ENCODE measurements around the gene KL. TPM values are rescaled to one million over a fixed set of nuclear protein-coding genes. Genes with fewer than 3 reads are reported as not detected.

KL gene
- 1 to 10 TPM; 2.9 to 8.5 TPM for total RNA-seq
- polyA plus RNA-seq (ENCODE audit: insufficient read length in 2 of 2), result 1 to 10 TPM; 1.7 to 2.1 TPM
- long read RNA-seq, donor 1, result 0 reads
- long read RNA-seq, donor 2, result 0 reads
- long read RNA-seq, donor 3, result 0 reads
- long read RNA-seq, donor 4, partial matches to known transcripts, result 0 of 1 reads
- long read RNA-seq, donor 4, other reads (novel, unspliced or antisense), result 0 of 1 reads

DNA sequence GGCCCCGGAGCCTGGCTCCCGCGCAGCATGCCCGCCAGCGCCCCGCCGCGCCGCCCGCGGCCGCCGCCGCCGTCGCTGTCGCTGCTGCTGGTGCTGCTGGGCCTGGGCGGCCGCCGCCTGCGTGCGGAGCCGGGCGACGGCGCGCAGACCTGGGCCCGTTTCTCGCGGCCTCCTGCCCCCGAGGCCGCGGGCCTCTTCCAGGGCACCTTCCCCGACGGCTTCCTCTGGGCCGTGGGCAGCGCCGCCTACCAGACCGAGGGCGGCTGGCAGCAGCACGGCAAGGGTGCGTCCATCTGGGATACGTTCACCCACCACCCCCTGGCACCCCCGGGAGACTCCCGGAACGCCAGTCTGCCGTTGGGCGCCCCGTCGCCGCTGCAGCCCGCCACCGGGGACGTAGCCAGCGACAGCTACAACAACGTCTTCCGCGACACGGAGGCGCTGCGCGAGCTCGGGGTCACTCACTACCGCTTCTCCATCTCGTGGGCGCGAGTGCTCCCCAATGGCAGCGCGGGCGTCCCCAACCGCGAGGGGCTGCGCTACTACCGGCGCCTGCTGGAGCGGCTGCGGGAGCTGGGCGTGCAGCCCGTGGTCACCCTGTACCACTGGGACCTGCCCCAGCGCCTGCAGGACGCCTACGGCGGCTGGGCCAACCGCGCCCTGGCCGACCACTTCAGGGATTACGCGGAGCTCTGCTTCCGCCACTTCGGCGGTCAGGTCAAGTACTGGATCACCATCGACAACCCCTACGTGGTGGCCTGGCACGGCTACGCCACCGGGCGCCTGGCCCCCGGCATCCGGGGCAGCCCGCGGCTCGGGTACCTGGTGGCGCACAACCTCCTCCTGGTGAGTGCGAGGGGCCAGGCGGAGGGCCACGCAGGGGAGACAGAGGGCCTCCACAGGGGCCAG is at the start of gene KL:
TSS of gene KL (plus strand) at position 10 of the 909 bp plus-strand sequence. CDS start at position 28, 18 bp downstream.
- WGBS (ENCODE audit: insufficient coverage), result 2% methylated on average over 106 of the region's 106 CpGs
- peak in 2 of 6 donors; percentile 40 to 57 for DNase-seq (ENCODE audit: low read depth in 4 of 6, low spot score in 6 of 6)
- peak within 1 kb of the TSS; percentile 73 for H3K27ac ChIP-seq (ENCODE audit: low read depth, low read length)

DNA sequence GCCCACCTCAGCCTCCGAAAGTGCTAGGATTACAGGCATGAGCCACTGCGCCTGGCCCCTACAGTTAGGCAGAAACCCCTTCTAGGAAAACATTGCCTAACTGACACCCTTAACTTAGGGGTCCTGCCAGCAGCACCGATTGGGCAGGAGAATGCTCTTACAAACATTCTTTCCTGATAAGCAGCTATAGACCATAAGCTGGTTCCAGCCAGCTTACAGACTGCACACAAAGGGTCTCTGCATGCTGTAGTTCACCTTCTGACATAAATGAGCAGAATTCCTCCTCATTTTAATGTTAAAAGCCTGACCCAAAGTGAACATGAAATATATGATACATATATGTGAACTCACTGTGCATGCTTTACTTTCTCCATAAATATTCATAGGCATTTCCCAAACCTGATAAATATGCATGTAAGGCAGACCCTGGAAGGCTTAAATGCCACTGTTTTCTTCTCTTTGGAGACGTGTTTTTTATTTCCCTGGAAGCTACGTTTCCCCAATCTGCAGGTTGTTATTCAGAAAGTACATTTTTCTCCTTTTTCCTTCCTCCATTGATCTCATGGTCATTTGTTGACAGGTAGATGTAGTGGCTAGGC is 48.5 kb upstream of the KL start:
- Histone ChIP-seq H3K4me3 (ENCODE audit: low read depth, low read length) (no peak overlapping the region), H3K9me3 (ENCODE audit: control insufficient read depth, insufficient read depth, low read length) (no peaks in the 10 kb centered on the region), H3K36me3 (ENCODE audit: control insufficient read depth, insufficient read depth, low read length) (no peaks in the 10 kb centered on the region), H3K4me1 (ENCODE audit: control insufficient read depth, insufficient read depth, low read length) (no peaks in the 10 kb centered on the region), H3K27me3 (ENCODE audit: control insufficient read depth, insufficient read depth, low read length) (no peaks in the 10 kb centered on the region), H3K27ac (ENCODE audit: low read depth, low read length) (no peak overlapping the region)
- 85% methylated on average over 3 of the region's 5 CpGs for WGBS (ENCODE audit: insufficient coverage)
- DNase-seq (ENCODE audit: low read depth in 4 of 6, low spot score in 6 of 6), result peak in 1 of 6 donors; percentile 23

More for the DNA sequence above, at the start of gene KL:
- peaks cover 32% of the 10 kb centered on the region for H3K27me3 ChIP-seq (ENCODE audit: control insufficient read depth, insufficient read depth, low read length)
- H3K36me3 ChIP-seq (ENCODE audit: control insufficient read depth, insufficient read depth, low read length), result no peaks in the 10 kb centered on the region
- no peaks in the 10 kb centered on the region for H3K9me3 ChIP-seq (ENCODE audit: control insufficient read depth, insufficient read depth, low read length)
- H3K4me3 ChIP-seq (ENCODE audit: low read depth, low read length), result peak within 1 kb of the TSS; percentile 48
- H3K4me1 ChIP-seq (ENCODE audit: control insufficient read depth, insufficient read depth, low read length), result peaks cover 16% of the 10 kb centered on the region

DNA sequence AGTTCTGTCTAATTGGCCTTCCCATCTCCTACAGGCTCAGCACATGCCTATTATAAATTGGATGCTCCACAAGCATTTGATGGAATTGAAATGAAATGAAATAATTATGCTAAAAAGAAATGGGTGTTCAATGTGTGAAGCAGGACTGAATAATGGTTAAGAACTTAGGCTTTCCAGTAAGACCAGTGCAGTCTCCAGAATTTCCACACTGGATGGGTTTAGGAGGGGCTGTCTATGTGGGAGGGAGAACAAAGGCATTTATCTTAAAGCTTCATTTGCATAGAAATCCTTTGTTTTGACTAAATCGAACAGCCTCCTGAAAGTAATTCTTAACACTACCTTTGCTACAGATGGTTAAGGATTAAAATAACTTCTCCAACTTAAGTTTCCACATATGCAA is 47.9 kb upstream of the KL start:
- no peaks in the 10 kb centered on the region for H3K9me3 ChIP-seq (ENCODE audit: control insufficient read depth, insufficient read depth, low read length)
- no peak for DNase-seq (ENCODE audit: low read depth in 4 of 6, low spot score in 6 of 6)
- H3K27ac ChIP-seq (ENCODE audit: low read depth, low read length), result no peak overlapping the region
- no peaks in the 10 kb centered on the region for H3K4me1 ChIP-seq (ENCODE audit: control insufficient read depth, insufficient read depth, low read length)
- H3K27me3 ChIP-seq (ENCODE audit: control insufficient read depth, insufficient read depth, low read length), result no peaks in the 10 kb centered on the region
- H3K36me3 ChIP-seq (ENCODE audit: control insufficient read depth, insufficient read depth, low read length), result no peaks in the 10 kb centered on the region
- no CpG with 5 or more reads among the region's 1 CpG for WGBS (ENCODE audit: insufficient coverage)
- no peak overlapping the region for H3K4me3 ChIP-seq (ENCODE audit: low read depth, low read length)

DNA sequence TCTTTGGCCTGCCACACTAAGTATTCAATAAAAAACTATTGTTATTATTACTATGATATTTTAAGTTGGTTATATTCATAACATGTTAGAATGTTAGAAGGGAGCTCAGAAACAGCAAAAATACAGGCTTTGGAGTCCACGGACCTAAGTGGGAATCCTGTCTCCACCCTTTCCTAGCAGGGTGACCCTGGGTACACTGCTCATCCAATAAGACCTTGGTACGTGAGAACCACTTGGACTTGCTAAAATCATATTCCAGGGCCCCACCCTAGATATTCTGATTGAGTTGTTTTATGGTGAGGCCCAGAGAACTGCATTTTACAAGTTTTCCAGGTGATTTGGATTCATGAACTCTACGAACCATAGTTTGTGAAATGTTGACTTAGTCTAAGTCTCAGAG is 47.4 kb upstream of the KL start:
- WGBS (ENCODE audit: insufficient coverage), result no CpG with 5 or more reads among the region's 3 CpGs
- H3K27ac ChIP-seq (ENCODE audit: low read depth, low read length), result peak overlapping the region; percentile 75
- no peaks in the 10 kb centered on the region for H3K36me3 ChIP-seq (ENCODE audit: control insufficient read depth, insufficient read depth, low read length)

DNA sequence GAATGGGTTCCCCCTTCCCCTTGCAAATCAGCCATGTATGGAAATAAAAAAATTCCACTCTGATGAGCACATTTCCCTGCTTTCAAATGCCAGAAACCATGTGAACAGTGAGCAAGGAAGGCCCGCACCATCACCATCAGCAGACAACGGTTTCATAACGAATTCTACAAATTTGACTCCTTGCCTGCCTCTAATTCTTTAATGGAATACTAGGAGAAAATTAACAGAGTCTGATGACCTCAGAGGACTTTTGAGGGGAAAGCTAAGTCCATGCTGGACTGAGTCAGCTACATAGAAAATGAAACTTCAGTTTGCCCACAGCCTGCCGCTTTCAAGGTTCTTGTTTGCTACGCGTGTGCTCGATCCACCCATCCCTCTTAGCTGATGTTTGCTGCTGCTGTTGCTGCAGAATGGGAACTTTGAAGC is 46.7 kb upstream of the KL start:
- Histone ChIP-seq H3K27me3 (ENCODE audit: control insufficient read depth, insufficient read depth, low read length) (no peaks in the 10 kb centered on the region), H3K4me1 (ENCODE audit: control insufficient read depth, insufficient read depth, low read length) (no peaks in the 10 kb centered on the region), H3K27ac (ENCODE audit: low read depth, low read length) (peak overlapping the region; percentile 75), H3K4me3 (ENCODE audit: low read depth, low read length) (no peak overlapping the region), H3K36me3 (ENCODE audit: control insufficient read depth, insufficient read depth, low read length) (no peaks in the 10 kb centered on the region), H3K9me3 (ENCODE audit: control insufficient read depth, insufficient read depth, low read length) (no peaks in the 10 kb centered on the region)
- WGBS (ENCODE audit: insufficient coverage), result 77% methylated on average over 4 of the region's 7 CpGs
- peak in 1 of 6 donors; percentile 20 for DNase-seq (ENCODE audit: low read depth in 4 of 6, low spot score in 6 of 6)

More for the DNA sequence above, 47.4 kb upstream of the KL start:
- Histone ChIP-seq H3K4me1 (ENCODE audit: control insufficient read depth, insufficient read depth, low read length) (no peaks in the 10 kb centered on the region), H3K9me3 (ENCODE audit: control insufficient read depth, insufficient read depth, low read length) (no peaks in the 10 kb centered on the region), H3K27me3 (ENCODE audit: control insufficient read depth, insufficient read depth, low read length) (no peaks in the 10 kb centered on the region), H3K4me3 (ENCODE audit: low read depth, low read length) (no peak overlapping the region)
- no peak for DNase-seq (ENCODE audit: low read depth in 4 of 6, low spot score in 6 of 6)

DNA sequence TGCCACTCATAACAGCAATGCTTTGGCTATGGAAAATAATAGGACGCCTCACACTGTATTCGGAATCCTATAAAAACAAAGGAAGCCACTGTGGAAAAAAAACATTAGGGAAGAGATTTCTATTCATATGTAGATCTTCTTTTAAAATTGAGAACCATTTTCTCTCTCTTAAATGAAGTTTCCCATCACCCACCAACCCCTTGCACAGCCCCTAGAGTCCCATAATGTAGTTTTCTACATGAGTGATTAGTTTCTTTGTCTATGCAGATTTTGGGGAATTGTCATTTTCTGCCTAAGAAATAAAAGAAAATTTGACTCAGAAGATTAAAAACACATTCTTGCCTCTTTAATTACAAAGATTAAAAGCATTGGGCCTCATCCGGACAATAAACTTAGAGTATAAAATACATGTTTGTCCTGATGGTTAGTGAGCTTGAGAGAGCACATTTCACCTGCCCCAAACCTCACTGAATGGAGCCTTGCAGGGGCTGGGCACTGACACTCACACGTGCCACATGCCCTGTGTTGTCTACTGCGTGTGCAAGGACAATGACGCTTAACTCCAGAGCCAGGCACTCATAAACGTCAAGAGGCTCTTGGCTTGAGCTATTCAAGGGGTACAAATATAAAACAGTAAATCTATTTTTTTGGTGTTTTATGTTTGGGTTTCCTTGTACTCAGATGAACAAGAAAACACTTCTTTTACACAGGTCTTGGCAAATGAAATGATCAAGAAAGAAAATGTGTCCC is 40.0 kb upstream of the KL start:
- Histone ChIP-seq H3K36me3 (ENCODE audit: control insufficient read depth, insufficient read depth, low read length) (no peaks in the 10 kb centered on the region), H3K4me1 (ENCODE audit: control insufficient read depth, insufficient read depth, low read length) (peaks cover 2% of the 10 kb centered on the region), H3K4me3 (ENCODE audit: low read depth, low read length) (no peak overlapping the region), H3K27me3 (ENCODE audit: control insufficient read depth, insufficient read depth, low read length) (no peaks in the 10 kb centered on the region), H3K27ac (ENCODE audit: low read depth, low read length) (no peak overlapping the region), H3K9me3 (ENCODE audit: control insufficient read depth, insufficient read depth, low read length) (no peaks in the 10 kb centered on the region)
- DNase-seq (ENCODE audit: low read depth in 4 of 6, low spot score in 6 of 6), result peak in 2 of 6 donors; percentile 17 to 62
- 20% methylated on average over 1 of the region's 7 CpGs for WGBS (ENCODE audit: insufficient coverage)

DNA sequence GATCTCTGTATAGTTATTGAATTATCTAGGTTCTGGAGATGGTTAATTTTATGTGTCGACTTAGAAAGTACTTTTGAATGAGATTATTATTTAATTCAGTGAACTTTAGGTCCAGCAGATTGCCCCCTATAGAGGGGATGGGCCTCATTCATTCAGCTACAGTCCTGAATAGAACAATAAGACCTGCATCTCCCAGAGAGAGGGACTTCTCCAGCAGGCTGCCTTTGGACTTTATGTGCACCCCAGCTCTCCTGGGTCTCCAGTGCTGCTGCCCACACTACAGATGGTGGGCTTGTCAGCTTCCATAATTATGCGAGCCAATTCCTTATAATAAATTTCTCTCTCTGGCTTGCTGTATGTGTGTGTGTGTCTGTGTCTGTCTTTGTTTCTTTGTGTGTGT is 39.3 kb upstream of the KL start:
- Histone ChIP-seq H3K9me3 (ENCODE audit: control insufficient read depth, insufficient read depth, low read length) (no peaks in the 10 kb centered on the region), H3K4me3 (ENCODE audit: low read depth, low read length) (no peak overlapping the region), H3K4me1 (ENCODE audit: control insufficient read depth, insufficient read depth, low read length) (peaks cover 2% of the 10 kb centered on the region), H3K27ac (ENCODE audit: low read depth, low read length) (no peak overlapping the region), H3K36me3 (ENCODE audit: control insufficient read depth, insufficient read depth, low read length) (no peaks in the 10 kb centered on the region), H3K27me3 (ENCODE audit: control insufficient read depth, insufficient read depth, low read length) (no peaks in the 10 kb centered on the region)
- WGBS (ENCODE audit: insufficient coverage), result no CpG with 5 or more reads among the region's 2 CpGs
- peak in 2 of 6 donors; percentile 25 to 26 for DNase-seq (ENCODE audit: low read depth in 4 of 6, low spot score in 6 of 6)

DNA sequence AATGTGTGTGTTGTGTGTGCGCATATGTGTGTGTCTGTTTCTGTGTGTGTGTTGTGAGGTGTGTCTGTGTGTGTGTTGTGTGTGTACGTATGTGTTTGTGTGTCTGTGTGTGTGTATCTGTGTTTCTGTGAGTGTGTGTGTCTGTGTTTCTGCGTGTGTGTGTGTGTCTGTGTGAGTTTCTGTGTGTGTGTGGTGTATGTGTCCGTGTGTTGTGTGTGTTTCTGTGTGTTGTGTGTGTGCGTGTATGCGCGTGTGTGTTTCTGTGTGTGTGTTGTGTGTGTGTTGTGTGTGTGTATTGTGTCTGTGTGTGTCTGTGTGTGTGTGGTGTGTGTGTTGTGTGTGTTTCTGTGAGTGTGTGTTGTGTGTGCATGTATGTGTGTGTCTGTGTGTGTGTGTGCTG is 38.9 kb upstream of the KL start:
- WGBS (ENCODE audit: insufficient coverage), result 79% methylated on average over 4 of the region's 7 CpGs
- Histone ChIP-seq H3K9me3 (ENCODE audit: control insufficient read depth, insufficient read depth, low read length) (no peaks in the 10 kb centered on the region), H3K4me3 (ENCODE audit: low read depth, low read length) (no peak overlapping the region), H3K36me3 (ENCODE audit: control insufficient read depth, insufficient read depth, low read length) (no peaks in the 10 kb centered on the region), H3K4me1 (ENCODE audit: control insufficient read depth, insufficient read depth, low read length) (peaks cover 2% of the 10 kb centered on the region), H3K27me3 (ENCODE audit: control insufficient read depth, insufficient read depth, low read length) (no peaks in the 10 kb centered on the region), H3K27ac (ENCODE audit: low read depth, low read length) (no peak overlapping the region)
- no peak for DNase-seq (ENCODE audit: low read depth in 4 of 6, low spot score in 6 of 6)

DNA sequence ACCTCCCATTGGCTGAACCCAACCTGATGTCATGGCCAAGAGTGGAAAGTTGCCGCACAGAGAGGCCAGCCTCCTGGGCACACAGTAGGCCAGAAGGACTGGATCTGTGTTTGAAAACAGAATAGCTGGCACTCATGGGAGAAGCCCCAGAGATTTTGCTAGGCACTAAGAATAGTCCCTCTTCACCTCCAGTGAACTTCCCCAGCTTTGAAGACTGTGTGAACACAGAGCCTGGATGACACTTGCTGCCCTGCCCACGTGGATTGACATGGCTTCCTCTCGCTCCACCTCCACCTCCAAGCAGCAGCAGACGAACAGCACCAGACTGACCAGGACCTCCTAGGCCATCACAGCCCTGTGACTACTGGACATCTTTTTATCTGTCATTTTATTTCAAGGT is 37.9 kb upstream of the KL start:
- Histone ChIP-seq H3K27ac (ENCODE audit: low read depth, low read length) (no peak overlapping the region), H3K27me3 (ENCODE audit: control insufficient read depth, insufficient read depth, low read length) (no peaks in the 10 kb centered on the region), H3K9me3 (ENCODE audit: control insufficient read depth, insufficient read depth, low read length) (no peaks in the 10 kb centered on the region), H3K4me3 (ENCODE audit: low read depth, low read length) (no peak overlapping the region), H3K4me1 (ENCODE audit: control insufficient read depth, insufficient read depth, low read length) (peaks cover 2% of the 10 kb centered on the region), H3K36me3 (ENCODE audit: control insufficient read depth, insufficient read depth, low read length) (no peaks in the 10 kb centered on the region)
- WGBS (ENCODE audit: insufficient coverage), result 92% methylated on average over 2 of the region's 4 CpGs
- DNase-seq (ENCODE audit: low read depth in 4 of 6, low spot score in 6 of 6), result no peak
